ENCODE results near the gene MAGI2. TPM values are rescaled to one million over a fixed set of nuclear protein-coding genes. Genes with fewer than 3 reads are reported as not detected.

The MAGI2 gene
- total RNA-seq, 1 experiment from 2014 or later: 0.56 TPM

GRCh38 chr7:79407351-79407750 is 46.1 kb downstream of the MAGI2 start:
- Histone ChIP-seq H3K36me3 (no peaks in the 10 kb centered on the region), H3K27me3 (no peaks in the 10 kb centered on the region), H3K9me3 (no peaks in the 10 kb centered on the region), H3K4me3 (no peak overlapping the region)
- DNase-seq: no peak

- no peak overlapping the region for H3K4me3 ChIP-seq
- no peak for DNase-seq
- no peaks in the 10 kb centered on the region for H3K36me3 ChIP-seq
- H3K9me3 ChIP-seq: no peaks in the 10 kb centered on the region
- no peaks in the 10 kb centered on the region for H3K27me3 ChIP-seq
Observed at GRCh38 chr7:79406371-79406770, 47.1 kb downstream of the MAGI2 start.

- no peak for DNase-seq
- Histone ChIP-seq H3K36me3 (no peaks in the 10 kb centered on the region), H3K9me3 (no peaks in the 10 kb centered on the region), H3K4me3 (no peak overlapping the region), H3K27me3 (no peaks in the 10 kb centered on the region)
Observed at GRCh38 chr7:79405368-79405767, 48.1 kb downstream of the MAGI2 start.

- no peak overlapping the region for H3K4me3 ChIP-seq
- H3K27me3 ChIP-seq: no peaks in the 10 kb centered on the region
- H3K9me3 ChIP-seq: no peaks in the 10 kb centered on the region
- no peaks in the 10 kb centered on the region for H3K36me3 ChIP-seq
- no peak for DNase-seq
Observed at GRCh38 chr7:79403879-79404278, 49.6 kb downstream of the MAGI2 start.

GRCh38 chr7:79403451-79403850 is 50.0 kb downstream of the MAGI2 start:
- no peaks in the 10 kb centered on the region for H3K36me3 ChIP-seq

GRCh38 chr7:79401254-79401653 is 52.2 kb downstream of the MAGI2 start:
- Histone ChIP-seq H3K9me3 (no peaks in the 10 kb centered on the region), H3K27me3 (no peaks in the 10 kb centered on the region), H3K36me3 (no peaks in the 10 kb centered on the region), H3K4me3 (no peak overlapping the region)
- no peak for DNase-seq

More at GRCh38 chr7:79403451-79403850, 50.0 kb downstream of the MAGI2 start:
- Histone ChIP-seq H3K27me3 (no peaks in the 10 kb centered on the region), H3K9me3 (no peaks in the 10 kb centered on the region), H3K4me3 (no peak overlapping the region)
- DNase-seq: no peak

- Histone ChIP-seq H3K4me3 (no peak overlapping the region), H3K27me3 (no peaks in the 10 kb centered on the region), H3K9me3 (no peaks in the 10 kb centered on the region), H3K36me3 (no peaks in the 10 kb centered on the region)
- DNase-seq: no peak
Observed at GRCh38 chr7:79400222-79400621, 53.2 kb downstream of the MAGI2 start.

- H3K9me3 ChIP-seq: no peaks in the 10 kb centered on the region
- DNase-seq: no peak
- H3K4me3 ChIP-seq: no peak overlapping the region
- no peaks in the 10 kb centered on the region for H3K36me3 ChIP-seq
- H3K27me3 ChIP-seq: no peaks in the 10 kb centered on the region
Observed at GRCh38 chr7:79398138-79398749, 55.2 kb downstream of the MAGI2 start.

GRCh38 chr7:79386688-79387422 is 66.6 kb downstream of the MAGI2 start:
- no peak for DNase-seq
- Histone ChIP-seq H3K27me3 (no peaks in the 10 kb centered on the region), H3K4me3 (no peak overlapping the region), H3K36me3 (no peaks in the 10 kb centered on the region), H3K9me3 (no peaks in the 10 kb centered on the region)

GRCh38 chr7:79381921-79382320 is 71.5 kb downstream of the MAGI2 start:
- Histone ChIP-seq H3K4me3 (no peak overlapping the region), H3K27me3 (no peaks in the 10 kb centered on the region), H3K9me3 (no peaks in the 10 kb centered on the region), H3K36me3 (no peaks in the 10 kb centered on the region)
- DNase-seq: no peak

- no peaks in the 10 kb centered on the region for H3K36me3 ChIP-seq
- no peaks in the 10 kb centered on the region for H3K27me3 ChIP-seq
- H3K4me3 ChIP-seq: no peak overlapping the region
- no peaks in the 10 kb centered on the region for H3K9me3 ChIP-seq
- no peak for DNase-seq
Observed at GRCh38 chr7:79377097-79377496, 76.4 kb downstream of the MAGI2 start.

GRCh38 chr7:79376299-79377025 is 77.0 kb downstream of the MAGI2 start:
- Histone ChIP-seq H3K4me3 (no peak overlapping the region), H3K36me3 (no peaks in the 10 kb centered on the region), H3K27me3 (no peaks in the 10 kb centered on the region), H3K9me3 (no peaks in the 10 kb centered on the region)
- DNase-seq: no peak

- H3K9me3 ChIP-seq: no peaks in the 10 kb centered on the region
- H3K27me3 ChIP-seq: no peaks in the 10 kb centered on the region
- no peak overlapping the region for H3K4me3 ChIP-seq
- no peaks in the 10 kb centered on the region for H3K36me3 ChIP-seq
- DNase-seq: no peak
Observed at GRCh38 chr7:79361214-79361613, 92.3 kb downstream of the MAGI2 start.

- H3K27me3 ChIP-seq: no peaks in the 10 kb centered on the region
- no peak overlapping the region for H3K4me3 ChIP-seq
- H3K9me3 ChIP-seq: no peaks in the 10 kb centered on the region
- no peaks in the 10 kb centered on the region for H3K36me3 ChIP-seq
- no peak for DNase-seq
Observed at GRCh38 chr7:79359827-79360226, 93.6 kb downstream of the MAGI2 start.

GRCh38 chr7:79357101-79357500 is 96.4 kb downstream of the MAGI2 start:
- DNase-seq: no peak
- Histone ChIP-seq H3K27me3 (no peaks in the 10 kb centered on the region), H3K9me3 (no peaks in the 10 kb centered on the region), H3K36me3 (no peaks in the 10 kb centered on the region), H3K4me3 (no peak overlapping the region)

GRCh38 chr7:79353720-79354468 is 99.6 kb downstream of the MAGI2 start:
- Histone ChIP-seq H3K27me3 (no peaks in the 10 kb centered on the region), H3K36me3 (no peaks in the 10 kb centered on the region), H3K4me3 (no peak overlapping the region), H3K9me3 (no peaks in the 10 kb centered on the region)
- no peak for DNase-seq

- Histone ChIP-seq H3K36me3 (no peaks in the 10 kb centered on the region), H3K27me3 (no peaks in the 10 kb centered on the region), H3K4me3 (no peak overlapping the region), H3K9me3 (no peaks in the 10 kb centered on the region)
- DNase-seq: no peak
Observed at GRCh38 chr7:79352323-79352722, 101.1 kb downstream of the MAGI2 start.
